HG03095 (cell line): ENCODE data around the gene ADGRE2.

ENCODE experiments used
- ATAC-seq: cut with Tn5 transposase; IDR thresholded peaks from one replicate; pipeline ENCODE4 v1.9.1; 2021; ENCODE audit warnings: moderate library complexity; ENCODE audit not compliant: unreplicated experiment

ADGRE2 gene

GRCh38 chr19:14748601-14749000 is 29.8 kb downstream of the ADGRE2 start:
- no peak for ATAC-seq

- ATAC-seq: no peak
Observed at GRCh38 chr19:14746886-14747285, 31.5 kb downstream of the ADGRE2 start.

- ATAC-seq: no peak
Observed at GRCh38 chr19:14735915-14736314, 42.4 kb downstream of the ADGRE2 start.

DNA sequence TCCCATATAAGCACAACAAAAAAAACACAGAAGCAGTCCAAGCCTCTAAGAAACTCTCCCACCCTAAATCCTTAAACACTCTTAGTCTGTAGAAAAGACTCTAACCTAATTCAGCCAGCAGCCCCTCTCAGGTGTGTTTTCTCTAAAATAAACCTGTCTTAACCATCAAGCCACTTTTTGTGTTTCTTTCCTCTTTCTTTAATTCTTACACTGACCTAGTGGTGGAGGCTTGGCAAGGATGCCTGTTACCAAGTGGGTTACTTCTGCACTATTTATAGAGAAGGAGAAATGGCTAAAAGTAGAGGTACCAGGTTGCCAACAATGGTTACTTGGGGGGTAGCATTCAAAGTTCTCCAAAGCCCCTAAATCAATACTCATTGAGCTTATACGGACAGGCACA is 44.8 kb downstream of the ADGRE2 start:
- ATAC-seq: no peak

- ATAC-seq: no peak
Observed at GRCh38 chr19:14732510-14732909, 45.9 kb downstream of the ADGRE2 start.

GRCh38 chr19:14731200-14731599 is 47.2 kb downstream of the ADGRE2 start:
- ATAC-seq: no peak

- ATAC-seq: no peak
Observed at GRCh38 chr19:14728595-14728994, 49.8 kb downstream of the ADGRE2 start.

GRCh38 chr19:14722127-14722526 is 56.2 kb downstream of the ADGRE2 start:
- no peak for ATAC-seq

DNA sequence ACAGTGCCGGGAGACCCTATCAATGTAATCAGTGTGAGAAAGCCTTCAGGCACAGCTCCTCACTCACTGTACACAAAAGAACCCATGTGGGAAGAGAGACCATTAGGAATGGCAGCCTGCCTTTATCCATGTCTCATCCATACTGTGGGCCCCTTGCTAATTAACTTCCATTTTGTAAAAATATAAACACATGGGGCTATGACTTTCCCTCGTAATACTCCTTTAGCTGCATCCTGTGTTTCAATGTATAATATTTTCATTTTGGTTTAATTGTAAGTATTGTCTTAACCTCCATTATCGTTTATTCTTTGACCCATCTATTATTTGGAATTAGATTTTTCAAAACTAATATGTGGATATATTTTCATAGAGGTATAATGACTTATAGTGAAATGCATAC is 59.2 kb downstream of the ADGRE2 start:
- no peak for ATAC-seq

DNA sequence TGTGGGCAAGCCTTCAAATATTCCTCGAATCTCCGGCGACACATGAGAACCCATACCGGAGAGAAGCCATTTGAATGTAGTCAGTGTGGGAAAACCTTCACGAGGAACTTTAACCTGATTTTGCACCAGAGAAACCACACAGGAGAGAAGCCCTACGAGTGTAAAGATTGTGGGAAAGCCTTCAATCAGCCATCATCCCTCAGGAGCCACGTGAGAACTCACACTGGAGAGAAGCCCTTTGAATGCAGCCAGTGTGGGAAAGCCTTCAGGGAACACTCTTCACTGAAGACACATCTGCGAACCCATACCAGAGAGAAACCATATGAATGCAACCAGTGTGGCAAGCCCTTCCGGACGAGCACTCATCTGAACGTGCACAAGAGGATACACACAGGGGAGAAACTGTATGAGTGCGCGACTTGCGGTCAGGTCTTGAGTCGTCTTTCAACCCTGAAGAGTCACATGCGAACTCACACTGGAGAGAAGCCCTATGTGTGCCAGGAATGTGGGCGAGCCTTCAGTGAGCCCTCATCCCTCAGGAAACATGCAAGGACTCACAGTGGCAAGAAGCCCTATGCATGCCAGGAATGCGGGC is 59.7 kb downstream of the ADGRE2 start:
- no peak for ATAC-seq

DNA sequence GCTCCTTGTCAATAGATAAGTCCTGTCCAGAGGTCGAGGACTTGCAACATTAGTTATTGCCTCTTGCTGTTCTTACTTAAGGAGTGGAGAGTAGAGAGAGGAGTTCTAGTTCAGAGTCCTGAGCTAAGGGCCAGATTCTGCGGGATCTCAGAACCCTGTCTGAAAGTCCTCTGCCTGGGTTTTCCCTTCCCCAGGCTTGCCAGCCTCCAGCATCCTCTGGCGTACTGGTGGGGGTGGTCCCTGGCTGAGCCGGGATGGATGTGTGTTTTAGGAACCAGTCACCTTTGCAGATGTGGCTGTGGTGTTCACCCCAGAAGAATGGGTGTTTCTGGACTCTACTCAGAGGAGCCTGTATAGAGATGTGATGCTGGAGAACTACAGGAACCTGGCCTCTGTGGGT is 62.5 kb downstream of the ADGRE2 start:
- ATAC-seq: no peak

GRCh38 chr19:14704450-14704849 is 73.9 kb downstream of the ADGRE2 start:
- ATAC-seq: no peak

DNA sequence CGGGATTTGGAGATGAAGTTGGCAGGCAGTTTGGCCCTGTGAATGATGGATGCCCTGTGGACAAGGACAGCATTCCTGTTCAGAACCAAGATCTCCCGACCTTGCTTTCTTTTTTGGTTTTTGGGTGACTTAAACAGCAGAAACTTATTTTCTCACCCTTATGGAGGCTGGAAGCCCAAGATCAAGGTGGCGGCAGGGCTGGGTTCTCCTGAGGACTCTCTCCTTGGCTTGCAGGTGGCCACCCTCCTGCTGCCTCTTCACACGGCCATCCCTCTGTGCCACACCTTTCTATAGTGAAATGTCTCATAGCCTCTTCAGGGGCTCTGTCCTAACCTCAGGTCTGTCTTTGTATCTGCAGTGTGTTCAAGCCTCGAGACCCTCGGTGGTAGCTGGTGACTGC is 74.5 kb downstream of the ADGRE2 start:
- ATAC-seq: no peak

DNA sequence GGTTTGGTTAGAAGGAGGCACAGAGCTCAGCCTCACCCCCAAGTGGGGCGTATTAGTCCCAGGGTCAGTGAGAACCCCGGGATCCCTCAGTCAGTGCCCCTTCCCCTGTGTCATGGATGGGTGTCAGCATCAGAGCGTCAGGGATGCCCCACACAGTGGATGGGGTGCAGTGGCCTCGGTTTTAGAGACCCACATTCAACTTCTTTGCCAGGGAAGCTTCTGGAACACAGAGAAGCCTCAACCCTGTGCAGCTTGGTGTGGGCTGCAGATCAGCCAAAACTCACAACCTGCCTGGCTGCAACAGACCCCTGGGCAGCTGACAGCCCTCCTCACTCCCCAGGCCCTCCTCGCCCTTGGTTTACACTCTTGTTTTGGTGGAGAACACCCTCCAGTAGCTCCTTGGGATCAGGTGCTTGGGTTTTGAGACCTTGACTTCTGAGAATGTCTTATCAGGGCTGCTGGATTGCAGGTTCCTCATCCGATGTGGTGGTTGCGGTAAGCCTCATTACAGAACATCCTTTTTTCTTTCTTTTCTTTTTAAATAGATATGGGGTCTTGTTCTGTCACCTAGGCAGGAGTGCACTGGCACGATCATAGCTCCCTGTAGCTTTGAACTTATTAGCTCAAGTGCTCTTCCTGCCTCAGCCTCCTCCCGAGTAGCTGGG is 77.5 kb downstream of the ADGRE2 start:
- ATAC-seq: no peak

DNA sequence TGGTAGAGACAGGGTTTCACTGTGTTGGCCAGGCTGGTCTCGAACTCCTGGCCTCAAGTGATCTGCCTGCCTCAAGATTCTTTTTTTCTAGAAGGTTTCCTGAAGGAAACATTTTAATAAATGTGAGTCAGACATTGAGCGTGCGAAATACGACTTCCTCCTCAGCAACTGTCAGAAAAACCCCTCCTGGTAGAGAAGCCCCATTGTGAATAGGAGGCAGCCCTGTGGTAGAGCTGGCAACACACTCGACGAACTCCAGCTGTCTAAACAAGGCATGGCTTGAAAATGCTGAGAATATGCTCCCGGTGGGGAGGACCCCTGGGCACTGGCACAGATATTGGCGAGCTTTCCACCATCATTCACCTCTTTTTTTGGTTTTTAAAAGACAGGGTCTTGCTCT is 78.7 kb downstream of the ADGRE2 start:
- no peak for ATAC-seq

DNA sequence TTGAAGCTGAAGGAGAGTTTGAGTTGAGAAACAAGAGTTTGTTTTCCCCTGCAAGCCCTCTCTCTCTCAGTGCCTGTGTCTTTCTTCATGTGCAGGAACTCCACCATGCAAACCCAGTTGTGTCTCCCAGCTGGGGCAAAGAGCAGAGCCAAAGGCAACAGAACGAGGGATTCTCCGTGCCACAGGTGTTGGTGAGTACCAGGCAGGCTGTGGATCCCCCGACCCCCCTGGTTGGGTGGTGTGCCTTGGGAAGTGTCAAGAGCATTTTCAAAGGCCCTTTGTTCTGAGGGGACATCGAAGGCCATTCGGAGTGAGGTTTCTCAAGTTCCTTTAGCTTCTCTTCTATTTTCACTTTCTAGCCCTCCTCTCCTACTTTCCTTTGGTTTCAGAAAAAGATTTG is 82.9 kb downstream of the ADGRE2 start:
- no peak for ATAC-seq

GRCh38 chr19:14694641-14695266 is 83.6 kb downstream of the ADGRE2 start:
- no peak for ATAC-seq

DNA sequence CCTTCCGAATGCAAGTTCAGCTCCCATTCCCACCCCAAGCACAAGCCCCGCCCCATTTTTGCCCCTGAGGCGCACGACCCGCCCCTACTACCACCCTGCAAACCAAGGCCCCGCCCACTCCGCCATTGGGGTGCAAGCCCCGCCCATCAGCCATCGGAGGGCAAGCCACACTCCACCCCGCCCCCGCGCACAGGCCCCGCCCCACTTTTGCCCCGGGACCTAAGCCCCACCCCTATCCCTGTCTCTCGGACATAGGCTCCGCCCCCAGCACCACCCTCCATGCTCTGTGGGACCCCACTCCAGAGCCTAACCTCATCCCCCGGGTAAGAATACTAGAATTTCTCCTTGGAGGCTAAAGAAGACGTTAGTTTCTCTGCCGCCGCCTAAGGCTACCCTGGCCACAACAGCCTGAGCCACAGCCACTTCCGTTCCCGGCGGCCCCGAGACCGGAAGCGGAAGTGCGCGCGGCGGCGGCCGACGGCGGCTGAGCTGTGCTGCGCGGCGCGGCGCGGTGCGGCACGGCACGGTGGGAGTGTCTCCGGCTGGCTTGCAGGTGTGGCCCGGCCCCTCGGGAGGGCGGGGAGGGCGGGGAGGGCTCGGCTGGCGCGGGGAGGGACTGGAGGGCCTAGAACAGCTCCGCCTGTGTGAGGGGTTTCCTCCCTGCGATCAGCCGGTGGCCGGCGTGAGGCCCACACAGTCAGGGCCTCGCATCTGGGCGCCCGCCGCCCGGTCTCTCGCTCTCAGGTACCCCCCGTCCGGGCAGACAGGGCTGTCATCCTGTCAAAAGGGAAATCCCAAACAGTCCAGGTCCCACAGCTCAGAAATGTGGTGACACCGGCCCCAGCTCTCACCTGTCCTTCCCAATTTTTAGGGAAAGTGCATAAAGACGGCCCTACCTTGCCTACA is 88.5 kb downstream of the ADGRE2 start, which contains the start of gene ZNF333:
TSS of gene ZNF333 (plus strand) at position 451 of the 906 bp plus-strand sequence. CDS start 3,444 bp downstream, outside the sequence.
- ATAC-seq: peak; percentile 84

DNA sequence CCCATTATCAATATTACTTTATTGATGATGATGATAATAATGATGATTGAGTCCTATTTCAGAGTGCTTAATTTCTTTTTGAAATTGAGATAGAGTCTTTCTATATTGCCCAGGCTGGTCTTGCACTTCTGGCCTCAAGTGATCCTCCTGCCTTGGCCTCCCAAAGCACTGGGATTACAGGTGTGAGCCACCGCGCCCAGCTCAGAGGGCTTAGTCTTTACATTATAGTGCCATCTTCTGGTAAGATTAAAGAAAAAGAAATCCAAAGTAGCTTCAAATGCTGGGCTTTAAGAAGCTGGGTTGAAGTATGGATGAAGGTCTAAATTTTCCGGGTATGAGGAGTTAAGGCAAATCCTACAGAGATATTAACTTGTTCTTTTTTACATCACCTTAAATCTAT is 91.9 kb downstream of the ADGRE2 start:
- ATAC-seq: no peak

DNA sequence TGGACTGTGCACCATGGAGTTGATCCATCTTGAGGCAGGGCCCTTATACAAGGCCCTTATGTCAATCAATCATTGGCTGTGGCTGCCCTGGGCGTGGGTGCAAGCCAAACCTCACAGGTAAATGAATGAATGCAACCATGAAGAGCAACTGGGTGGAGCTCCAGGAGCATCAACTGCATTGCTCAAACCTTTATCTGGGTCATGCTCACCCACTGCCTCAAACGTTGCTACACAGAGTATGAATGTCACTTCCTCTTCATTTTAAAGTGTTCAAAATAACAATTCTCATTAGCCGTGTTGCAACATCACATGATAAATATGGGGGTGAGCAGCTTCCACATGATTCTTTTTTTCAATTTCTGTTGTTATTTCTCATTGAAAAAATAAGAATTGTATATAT is 94.9 kb downstream of the ADGRE2 start:
- ATAC-seq: no peak
